ENCODE data around the gene NFX1.

DNA sequence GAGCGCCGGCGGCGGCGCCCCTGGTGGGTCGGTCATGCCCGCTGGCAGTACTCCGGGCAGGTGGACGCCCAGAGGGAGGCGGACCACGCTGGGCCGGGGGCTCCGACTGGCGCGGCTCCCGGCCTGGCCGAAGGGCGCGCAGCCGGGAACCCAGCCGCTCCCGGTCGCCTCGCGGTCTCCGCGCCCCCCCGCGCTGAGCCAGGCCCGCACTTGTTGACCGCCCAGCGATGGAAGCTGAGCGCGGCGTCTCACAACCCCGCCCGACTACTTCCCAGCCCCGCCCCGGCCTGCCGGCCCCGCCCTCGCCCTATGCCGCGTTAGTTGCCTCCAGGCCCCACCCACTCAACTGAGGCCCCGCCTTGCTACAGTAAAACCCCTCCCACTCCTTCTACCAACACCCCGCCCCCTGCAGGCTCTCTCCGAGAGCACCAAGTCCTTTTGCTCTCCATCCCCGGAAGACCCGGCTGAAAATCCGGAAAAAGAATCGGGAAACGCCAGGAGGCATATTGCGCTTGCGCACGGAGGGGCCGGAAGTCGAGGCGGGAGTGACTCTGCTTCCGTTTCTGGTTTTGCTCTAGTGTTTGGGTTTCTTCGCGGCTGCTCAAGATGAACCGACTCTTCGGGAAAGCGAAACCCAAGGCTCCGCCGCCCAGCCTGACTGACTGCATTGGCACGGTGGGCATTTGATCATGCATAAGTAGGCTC is 25.7 kb upstream of the NFX1 start, which contains the start of the genes BAG1 and CHMP5:
- TF ChIP-seq EZH2 (IDR thresholded peaks at IDR 0.05; ENCODE audit: insufficient read depth, low read length) = no peak
- TF ChIP-seq, protein P1, sequence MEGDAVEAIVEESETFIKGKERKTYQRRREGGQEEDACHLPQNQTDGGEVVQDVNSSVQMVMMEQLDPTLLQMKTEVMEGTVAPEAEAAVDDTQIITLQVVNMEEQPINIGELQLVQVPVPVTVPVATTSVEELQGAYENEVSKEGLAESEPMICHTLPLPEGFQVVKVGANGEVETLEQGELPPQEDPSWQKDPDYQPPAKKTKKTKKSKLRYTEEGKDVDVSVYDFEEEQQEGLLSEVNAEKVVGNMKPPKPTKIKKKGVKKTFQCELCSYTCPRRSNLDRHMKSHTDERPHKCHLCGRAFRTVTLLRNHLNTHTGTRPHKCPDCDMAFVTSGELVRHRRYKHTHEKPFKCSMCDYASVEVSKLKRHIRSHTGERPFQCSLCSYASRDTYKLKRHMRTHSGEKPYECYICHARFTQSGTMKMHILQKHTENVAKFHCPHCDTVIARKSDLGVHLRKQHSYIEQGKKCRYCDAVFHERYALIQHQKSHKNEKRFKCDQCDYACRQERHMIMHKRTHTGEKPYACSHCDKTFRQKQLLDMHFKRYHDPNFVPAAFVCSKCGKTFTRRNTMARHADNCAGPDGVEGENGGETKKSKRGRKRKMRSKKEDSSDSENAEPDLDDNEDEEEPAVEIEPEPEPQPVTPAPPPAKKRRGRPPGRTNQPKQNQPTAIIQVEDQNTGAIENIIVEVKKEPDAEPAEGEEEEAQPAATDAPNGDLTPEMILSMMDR (IDR thresholded peaks at IDR 0.05; ENCODE audit: insufficient read depth, low read depth, low read length) = peak; percentile 10
